Natural killer cell (primary cell): ENCODE measurements around the gene CEND1. TPM values are rescaled to one million over a fixed set of nuclear protein-coding genes. Genes with fewer than 3 reads are reported as not detected.
A peak's percentile ranks its signal among the peaks of the same experiment; 100 is the strongest.

ENCODE experiments used
- ATAC-seq, 3 donors: fragments of 150-1000 bp in 2 of 3; fragments of 200-7000 bp in 1 of 3; cut with Tn5 transposase; 1 replicate in 1 of 3; 2 replicates in 2 of 3; pipeline ENCODE4 v1.10.0; 2021; ENCODE audit warnings: mild to moderate bottlenecking in 2 of 3, moderate library complexity in 2 of 3
- DNase-seq, 2 donors: peaks; one replicate each; pipeline versions ENCODE4 v3.0.0 to v3.0.0-alpha.2; 2013 to 2021; ENCODE audit warnings: mixed read lengths in 1 of 2
- H3K27ac ChIP-seq: one replicate; pipeline ENCODE4 v1.5.1; 2013; ENCODE audit warnings: mild to moderate bottlenecking, low read length
- H3K27me3 ChIP-seq: one replicate; pipeline ENCODE4 v1.6.1; 2013; ENCODE audit warnings: low read length; ENCODE audit not compliant: control insufficient read depth, insufficient read depth
- H3K36me3 ChIP-seq: one replicate; pipeline ENCODE4 v1.6.1; 2013; ENCODE audit warnings: low read length; ENCODE audit not compliant: control insufficient read depth, insufficient read depth
- H3K4me1 ChIP-seq: one replicate; pipeline ENCODE4 v1.6.1; 2013; ENCODE audit warnings: low read length; ENCODE audit not compliant: control insufficient read depth, insufficient read depth
- H3K4me3 ChIP-seq: one replicate; pipeline ENCODE4 v1.5.1; 2013; ENCODE audit warnings: low read length
- H3K9me3 ChIP-seq: one replicate; pipeline ENCODE4 v1.6.1; 2013; ENCODE audit warnings: low read length; ENCODE audit not compliant: control insufficient read depth, insufficient read depth
- H3K27ac Mint-ChIP-seq, 2 donors: one replicate each; pipeline ENCODE4 v1.8.0; 2022; ENCODE audit warnings: mild to moderate bottlenecking in 2 of 2, mixed read lengths in 2 of 2, moderate library complexity in 1 of 2
- H3K27me3 Mint-ChIP-seq, 2 donors: one replicate each; pipeline ENCODE4 v1.8.0; 2022; ENCODE audit warnings: low read depth in 2 of 2, mixed read lengths in 2 of 2
- H3K36me3 Mint-ChIP-seq: one replicate; pipeline ENCODE4 v1.8.0; 2022; ENCODE audit warnings: mixed read lengths
- H3K4me1 Mint-ChIP-seq, 2 donors: one replicate each; pipeline ENCODE4 v1.8.0; 2022; ENCODE audit warnings: mixed read lengths in 2 of 2
- H3K4me3 Mint-ChIP-seq: one replicate; pipeline ENCODE4 v1.8.0; 2022; ENCODE audit warnings: mild to moderate bottlenecking, moderate library complexity, mixed read lengths
- H3K9me3 Mint-ChIP-seq, 2 donors: one replicate each; pipeline ENCODE4 v1.8.0; 2022; ENCODE audit warnings: mixed read lengths in 2 of 2
- CTCF ChIP-seq: fragments of 200-600 bp; IDR thresholded peaks from one replicate; pipeline ENCODE4 v1.8.0; 2022; ENCODE audit warnings: antibody characterized with exemption
- WGBS: methylation state at CpG from one replicate; pipeline ENCODE4 v1.1.7; 2013; ENCODE audit warnings: missing lambda C conversion rate; ENCODE audit not compliant: insufficient coverage; 5-methylcytosine and 5-hydroxymethylcytosine counted together
- intact Hi-C: fragments of 100-400 bp; cut with micrococcal nuclease; formaldehyde crosslinking; loops from one replicate; pipeline ENCODE4 v1.14.2; 2022
- total RNA-seq, 4 donors: library from RNA; stranded (reverse); fragments of 120-200 nt in 1 of 4; gene quantifications; one replicate each; pipeline versions ENCODE4 v1.2.3 to v1.2.4, GENCODE V29; 2013 to 2022

CEND1 gene
- total RNA-seq, 3 donors from 2014 or later (not counting 1 experiment from before 2014, with no cell fraction given) = not detected

GRCh38 chr11:833114-833791 is 43.4 kb upstream of the CEND1 start:
- H3K4me1 ChIP-seq = peaks cover 83% of the 10 kb centered on the region
- H3K36me3 ChIP-seq = peaks cover under 1% of the 10 kb centered on the region
- H3K27ac ChIP-seq = no peak overlapping the region
- H3K4me3 ChIP-seq = peak overlapping the region; percentile 23
- DNase-seq = peak in 1 of 2 donors; percentile 62
- no peaks in the 10 kb centered on the region for H3K9me3 ChIP-seq
- intact Hi-C loops = no loop called here
- 2% methylated on average over 55 of the region's 55 CpGs for WGBS
- H3K27me3 Mint-ChIP-seq = peaks cover 8 to 27% of the 10 kb centered on the region in 2 donors
- no peaks in the 10 kb centered on the region for H3K9me3 Mint-ChIP-seq
- TF ChIP-seq CTCF = no peak
- H3K4me3 Mint-ChIP-seq = peak overlapping the region; percentile 62
- H3K36me3 Mint-ChIP-seq = no peaks in the 10 kb centered on the region
- peaks cover 7 to 40% of the 10 kb centered on the region in 2 donors for H3K4me1 Mint-ChIP-seq
- ATAC-seq = peak; percentile 40 to 60 (median 48)
- H3K27ac Mint-ChIP-seq = peak overlapping the region in 1 of 2 donors; percentile 48
- peaks cover 17% of the 10 kb centered on the region for H3K27me3 ChIP-seq

- no peaks in the 10 kb centered on the region for H3K9me3 ChIP-seq
- no peaks in the 10 kb centered on the region for H3K36me3 Mint-ChIP-seq
- H3K4me3 ChIP-seq = peak within 1 kb of the TSS; percentile 23
- H3K27ac ChIP-seq = no peak within 1 kb of the TSS
- 3% methylated on average over 67 of the region's 67 CpGs for WGBS
- peak; percentile 54 to 72 (median 60) for ATAC-seq
- H3K4me1 ChIP-seq = peaks cover 83% of the 10 kb centered on the region
- peak in 1 of 2 donors; percentile 76 for DNase-seq
- no peaks in the 10 kb centered on the region for H3K9me3 Mint-ChIP-seq
- no peaks in the 10 kb centered on the region for H3K36me3 ChIP-seq
- no peak for TF ChIP-seq CTCF
- peak within 1 kb of the TSS in 1 of 2 donors; percentile 48 for H3K27ac Mint-ChIP-seq
- H3K27me3 Mint-ChIP-seq = peaks cover 8 to 32% of the 10 kb centered on the region in 2 donors
- peak within 1 kb of the TSS; percentile 81 for H3K4me3 Mint-ChIP-seq
- H3K4me1 Mint-ChIP-seq = peaks cover 4 to 41% of the 10 kb centered on the region in 2 donors
- intact Hi-C loops = no loop called here
- peaks cover 19% of the 10 kb centered on the region for H3K27me3 ChIP-seq
These were observed 42.7 kb upstream of the CEND1 start, which contains the start of gene CD151 for GRCh38 chr11:832529-833113. TSS of gene CD151 (plus strand) at chr11:832952. CDS start at chr11:836070, 3,118 bp downstream.

- no peaks in the 10 kb centered on the region for H3K9me3 ChIP-seq
- peak overlapping the region; percentile 81 for H3K4me3 Mint-ChIP-seq
- no peaks in the 10 kb centered on the region for H3K9me3 Mint-ChIP-seq
- H3K4me1 Mint-ChIP-seq = peaks cover 0 to 38% of the 10 kb centered on the region in 2 donors
- H3K27me3 ChIP-seq = peaks cover 19% of the 10 kb centered on the region
- H3K27me3 Mint-ChIP-seq = peaks cover 8 to 35% of the 10 kb centered on the region in 2 donors
- no peak overlapping the region for H3K4me3 ChIP-seq
- WGBS = 80% methylated on average over 20 of the region's 23 CpGs
- ATAC-seq = no peak
- peaks cover 81% of the 10 kb centered on the region for H3K4me1 ChIP-seq
- DNase-seq = no peak
- TF ChIP-seq CTCF = no peak
- intact Hi-C loops = no loop called here
- no peak overlapping the region for H3K27ac ChIP-seq
- no peaks in the 10 kb centered on the region for H3K36me3 Mint-ChIP-seq
- no peak overlapping the region for H3K27ac Mint-ChIP-seq
- H3K36me3 ChIP-seq = no peaks in the 10 kb centered on the region
These were observed 42.2 kb upstream of the CEND1 start for GRCh38 chr11:831961-832528.
